NCI-H187 treated with DMSO at 0.1 percent for 48 hours (cell line): ENCODE results near the gene CBY2.

ENCODE experiments used
- DNase-seq: peaks from one replicate; lab custom pipeline; 2025; lab: John Stamatoyannopoulos, UW

The CBY2 gene

DNA sequence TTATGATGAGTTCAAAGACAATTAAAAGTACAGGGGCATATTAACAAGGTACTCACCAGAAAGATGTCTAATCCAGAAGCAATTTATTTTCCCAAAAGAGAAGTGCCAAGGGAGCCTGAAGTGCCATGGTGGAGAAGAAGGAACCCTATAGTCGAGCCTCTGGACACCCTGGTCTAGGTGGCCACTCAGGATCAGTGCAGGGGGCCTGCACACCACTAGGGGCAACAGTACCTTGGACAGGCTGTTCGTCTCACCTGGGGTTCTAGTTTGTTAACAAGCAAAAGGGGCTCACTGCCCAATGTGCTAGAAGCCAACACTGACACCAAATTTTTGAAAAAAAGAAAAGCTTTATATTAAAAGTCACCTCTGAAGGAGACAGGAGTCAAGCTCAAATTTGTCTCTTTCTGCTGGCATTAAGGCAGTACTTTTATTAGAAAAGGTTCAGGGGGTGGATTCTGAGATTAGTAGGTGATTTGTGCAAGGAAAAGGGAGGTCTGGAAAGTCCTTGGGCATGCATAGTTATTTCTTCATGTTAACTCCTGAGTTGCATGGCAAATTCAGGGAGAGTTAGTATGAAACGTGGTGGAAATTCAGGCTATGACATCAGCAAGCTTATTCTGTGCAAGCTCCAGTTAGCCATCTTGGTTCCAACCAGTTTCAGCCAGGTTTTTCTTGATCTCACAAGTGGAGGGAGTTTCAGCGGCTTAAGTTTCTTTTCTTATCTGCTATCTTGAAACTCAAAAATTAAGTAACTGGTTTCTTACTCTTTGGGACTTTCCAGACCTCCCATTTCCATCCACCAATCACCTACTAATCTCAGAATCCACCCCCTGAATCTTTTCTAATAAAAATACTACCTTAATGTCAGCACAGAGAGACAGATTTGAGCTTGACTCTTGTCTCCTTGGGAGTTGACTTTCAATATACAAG lies 884 bp upstream of the CBY2 start:
- no peak for DNase-seq

- no peak for DNase-seq
Measured at GRCh38 chr13:45702869-45703391, 810 bp downstream of the CBY2 start.

DNA sequence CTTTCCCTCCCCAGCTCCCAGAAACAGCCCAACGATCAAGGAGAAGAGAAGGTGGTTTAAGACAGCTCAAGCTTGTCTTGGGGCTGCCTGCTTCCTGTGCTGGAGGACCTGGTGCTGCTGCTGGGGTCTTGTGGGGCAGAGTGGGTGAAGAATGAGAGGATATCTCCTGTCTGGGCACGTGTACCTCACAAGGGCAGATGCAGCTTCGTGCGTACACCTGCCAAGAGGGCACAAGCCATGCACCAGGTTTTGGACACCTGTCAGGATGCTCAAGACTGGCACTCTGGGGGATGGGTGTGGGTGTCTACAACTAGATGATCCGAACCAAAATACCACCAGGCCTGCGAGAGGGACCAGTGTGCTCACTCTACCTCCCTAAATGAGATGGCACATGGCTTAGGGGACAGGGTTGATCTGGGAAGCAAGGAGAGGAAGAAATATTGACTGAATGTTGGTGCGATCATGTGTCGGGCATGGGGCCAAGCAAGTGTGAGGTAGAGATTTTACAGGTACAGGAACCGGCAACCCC lies 2.2 kb downstream of the CBY2 start:
- no peak for DNase-seq

- DNase-seq, result no peak
Measured at GRCh38 chr13:45704854-45705695, 3.0 kb downstream of the CBY2 start.

- no peak for DNase-seq
Measured at GRCh38 chr13:45705918-45706317, 3.8 kb downstream of the CBY2 start.

DNA sequence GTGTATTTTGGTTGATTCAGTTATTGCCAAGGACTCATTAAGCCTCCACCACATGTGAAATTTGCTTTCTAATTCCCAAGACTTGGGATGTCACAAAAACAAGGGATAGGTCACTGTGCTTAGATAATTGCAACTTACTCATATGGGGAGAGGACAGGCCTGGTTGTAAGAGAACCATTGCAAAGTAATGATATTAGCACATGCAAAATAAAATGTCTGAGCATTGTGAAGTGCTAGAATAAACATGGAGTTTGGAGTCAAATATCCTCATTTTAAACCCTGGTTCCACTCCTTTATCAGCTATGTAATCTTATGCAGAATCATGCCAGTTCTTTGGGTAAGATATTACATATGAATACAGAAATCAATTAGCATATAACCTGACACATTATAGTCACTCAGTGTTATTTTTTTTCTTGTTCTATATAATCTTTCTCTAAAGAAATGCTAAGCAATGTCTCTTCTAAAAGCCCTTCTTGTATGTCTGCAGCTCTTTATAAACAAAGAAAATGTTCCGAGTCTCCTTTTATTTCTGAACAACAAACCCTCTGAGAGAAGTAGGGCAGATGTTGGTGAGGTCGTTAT lies 5.5 kb downstream of the CBY2 start:
- no peak for DNase-seq

DNA sequence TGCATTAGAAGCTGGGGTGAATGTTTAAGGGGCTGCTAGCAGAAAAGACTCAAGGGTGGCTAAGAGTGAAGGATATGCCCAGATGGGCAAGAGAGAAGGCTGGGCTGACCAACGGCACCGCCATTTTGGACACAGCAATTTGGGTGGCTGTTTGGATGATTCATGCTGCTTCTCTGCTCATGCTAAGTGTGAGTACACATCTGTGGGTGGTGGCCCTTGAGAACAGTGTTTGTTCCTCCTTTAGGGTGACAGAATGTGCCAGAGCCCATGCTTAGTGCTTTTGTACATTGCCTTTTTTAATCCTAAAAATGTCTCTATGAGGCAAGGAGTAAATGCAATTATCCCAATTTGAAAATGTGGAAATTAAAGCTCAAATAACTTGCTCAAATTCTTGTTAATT lies 9.8 kb downstream of the CBY2 start:
- no peak for DNase-seq

GRCh38 chr13:45713106-45713690 lies 11.1 kb downstream of the CBY2 start:
- no peak for DNase-seq

- DNase-seq, result no peak
Measured at GRCh38 chr13:45713721-45714120, 11.6 kb downstream of the CBY2 start.

- DNase-seq, result no peak
Measured at GRCh38 chr13:45714170-45714569, 12.1 kb downstream of the CBY2 start.

DNA sequence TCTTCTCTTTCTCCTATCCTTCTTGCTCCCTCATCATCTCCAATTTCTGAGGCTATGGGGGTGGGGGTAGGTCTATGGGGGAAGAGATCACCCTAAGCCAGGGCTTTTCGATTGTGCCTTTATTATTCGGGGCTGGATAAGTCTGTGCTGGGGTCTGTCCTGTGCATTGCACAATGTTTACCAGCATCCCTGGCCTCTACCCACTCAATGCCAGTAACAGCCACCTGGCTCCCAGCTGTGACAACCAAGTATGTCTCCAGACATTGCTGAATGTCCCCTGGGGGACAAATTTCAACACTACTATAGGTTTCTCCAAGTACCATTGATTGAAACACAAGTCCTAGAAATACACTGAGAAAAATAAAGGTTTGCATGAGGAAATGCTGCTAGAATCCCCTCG lies 13.2 kb downstream of the CBY2 start:
- DNase-seq, result no peak

DNA sequence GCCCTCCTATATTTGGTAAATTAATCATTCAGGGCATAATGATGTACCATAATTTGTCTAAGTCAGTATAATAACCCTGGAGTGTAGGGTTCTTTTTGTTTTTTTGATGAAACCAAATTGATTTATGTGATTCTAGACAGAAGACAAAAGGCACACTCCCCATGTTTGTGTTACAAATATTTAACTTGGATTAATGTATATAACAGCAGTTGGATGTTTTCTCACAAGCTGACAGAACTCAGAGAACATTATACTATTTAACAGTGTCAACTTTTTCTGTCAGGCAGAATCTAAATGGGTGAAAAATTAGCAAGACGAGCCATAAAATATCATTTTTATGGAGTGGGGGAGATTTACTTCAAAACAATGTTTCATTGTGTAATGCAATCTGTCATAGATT lies 15.2 kb downstream of the CBY2 start:
- DNase-seq, result no peak

DNA sequence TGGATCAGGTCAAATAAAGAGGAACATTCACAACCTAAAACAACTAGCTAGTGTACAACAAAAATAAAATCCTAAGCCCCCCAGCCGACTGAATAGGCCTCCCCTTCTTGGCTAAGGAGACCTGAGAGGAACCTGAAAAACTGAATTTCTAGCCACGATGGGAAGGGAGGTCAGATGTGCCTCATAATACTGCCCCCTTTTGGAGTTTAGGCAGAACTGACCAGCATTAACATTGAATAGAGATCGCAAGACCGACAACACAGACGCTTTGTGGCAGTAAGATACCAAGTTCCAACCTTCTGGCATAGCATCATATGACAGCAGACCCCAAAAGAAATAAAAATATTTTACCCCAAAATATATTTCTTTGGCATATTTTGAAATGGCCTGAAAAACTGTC lies 15.9 kb downstream of the CBY2 start:
- no peak for DNase-seq

- no peak for DNase-seq
Measured at GRCh38 chr13:45718992-45719391, 16.9 kb downstream of the CBY2 start.

GRCh38 chr13:45721203-45721731 lies 19.1 kb downstream of the CBY2 start:
- DNase-seq, result no peak

GRCh38 chr13:45723798-45724197 lies 21.7 kb downstream of the CBY2 start:
- DNase-seq, result no peak

GRCh38 chr13:45728759-45729158 lies 26.6 kb downstream of the CBY2 start:
- DNase-seq, result no peak

DNA sequence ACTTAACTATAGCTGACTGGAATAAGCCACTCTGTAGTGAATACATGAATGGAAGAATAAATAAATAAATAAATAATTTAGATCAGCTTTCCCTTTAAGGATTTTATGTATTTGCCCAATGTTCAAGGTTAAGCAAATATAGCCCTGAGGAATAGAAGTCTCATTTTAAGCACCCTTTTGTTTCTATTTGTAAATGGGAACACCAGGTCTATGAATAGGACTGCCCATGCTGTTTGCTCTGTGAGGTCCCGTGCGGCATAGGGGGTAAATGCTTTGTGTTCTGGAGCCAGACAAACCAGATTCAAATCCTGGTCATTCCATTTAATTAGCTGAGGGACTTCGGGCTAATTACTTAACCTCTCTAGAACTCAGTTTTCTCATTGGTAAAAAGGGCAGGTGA lies 29.3 kb downstream of the CBY2 start:
- no peak for DNase-seq

GRCh38 chr13:45732916-45733315 lies 30.8 kb downstream of the CBY2 start:
- DNase-seq, result no peak

DNA sequence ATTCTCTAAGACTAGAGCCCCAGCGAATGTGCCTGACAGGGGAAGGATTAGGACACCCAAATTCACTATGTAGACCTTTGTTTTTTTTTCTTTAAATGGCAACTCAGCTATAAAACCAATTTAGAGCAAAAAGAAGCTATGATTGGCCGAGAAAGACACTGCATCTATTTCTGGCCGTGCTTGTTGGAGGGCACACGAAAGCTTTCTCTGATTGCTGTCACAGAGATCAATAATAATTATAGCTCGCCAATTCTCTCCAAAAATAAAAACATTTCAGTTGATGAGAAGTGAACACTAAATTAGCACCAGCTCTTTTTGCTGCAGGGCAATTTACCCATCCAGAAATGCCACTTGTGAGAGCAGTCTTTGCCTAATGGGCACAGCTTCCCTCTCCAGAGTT lies 31.2 kb downstream of the CBY2 start:
- no peak for DNase-seq

GRCh38 chr13:45737571-45738017 lies 35.5 kb downstream of the CBY2 start:
- no peak for DNase-seq
